ENCODE results near the gene EPGN.
A peak's percentile ranks its signal among the peaks of the same experiment; 100 is the strongest.

The EPGN gene

GRCh38 chr4:74308215-74308614, at the start of gene EPGN:
Gene EPGN, plus strand, starts transcription at chr4:74308470. Its CDS starts 64 bp downstream, at chr4:74308534.
- no peak for DNase-seq (ENCODE audit: extremely low read depth in 1 of 2, low read depth in 1 of 2)

- no peak for DNase-seq (ENCODE audit: extremely low read depth in 1 of 2, low read depth in 1 of 2)
These were observed 49.3 kb upstream of the EPGN start for GRCh38 chr4:74258963-74259362.

- DNase-seq (ENCODE audit: extremely low read depth in 1 of 2, low read depth in 1 of 2) = no peak
These were observed 48.2 kb upstream of the EPGN start for GRCh38 chr4:74260036-74260435.

GRCh38 chr4:74262522-74262921, 45.7 kb upstream of the EPGN start:
- no peak for DNase-seq (ENCODE audit: extremely low read depth in 1 of 2, low read depth in 1 of 2)

- DNase-seq (ENCODE audit: extremely low read depth in 1 of 2, low read depth in 1 of 2) = no peak
These were observed 44.7 kb upstream of the EPGN start for GRCh38 chr4:74263551-74263950.

- no peak for DNase-seq (ENCODE audit: extremely low read depth in 1 of 2, low read depth in 1 of 2)
These were observed 42.2 kb upstream of the EPGN start for GRCh38 chr4:74266081-74266480.

- no peak for DNase-seq (ENCODE audit: extremely low read depth in 1 of 2, low read depth in 1 of 2)
These were observed 40.2 kb upstream of the EPGN start for GRCh38 chr4:74267998-74268606.

- no peak for DNase-seq (ENCODE audit: extremely low read depth in 1 of 2, low read depth in 1 of 2)
These were observed 39.6 kb upstream of the EPGN start for GRCh38 chr4:74268643-74269042.

GRCh38 chr4:74278490-74278889, 29.8 kb upstream of the EPGN start:
- DNase-seq (ENCODE audit: extremely low read depth in 1 of 2, low read depth in 1 of 2) = no peak

GRCh38 chr4:74279716-74280115, 28.6 kb upstream of the EPGN start:
- no peak for DNase-seq (ENCODE audit: extremely low read depth in 1 of 2, low read depth in 1 of 2)

GRCh38 chr4:74282926-74283325, 25.3 kb upstream of the EPGN start:
- DNase-seq (ENCODE audit: extremely low read depth in 1 of 2, low read depth in 1 of 2) = no peak

- DNase-seq (ENCODE audit: extremely low read depth in 1 of 2, low read depth in 1 of 2) = peak in 1 of 2 donors; percentile 2
These were observed 24.7 kb upstream of the EPGN start for GRCh38 chr4:74283614-74284013.

- DNase-seq (ENCODE audit: extremely low read depth in 1 of 2, low read depth in 1 of 2) = no peak
These were observed 24.2 kb upstream of the EPGN start for GRCh38 chr4:74284053-74284452.

- DNase-seq (ENCODE audit: extremely low read depth in 1 of 2, low read depth in 1 of 2) = no peak
These were observed 21.1 kb upstream of the EPGN start for GRCh38 chr4:74287164-74287563.

GRCh38 chr4:74287791-74288190, 20.5 kb upstream of the EPGN start:
- DNase-seq (ENCODE audit: extremely low read depth in 1 of 2, low read depth in 1 of 2) = no peak

GRCh38 chr4:74291471-74291870, 16.8 kb upstream of the EPGN start:
- no peak for DNase-seq (ENCODE audit: extremely low read depth in 1 of 2, low read depth in 1 of 2)

GRCh38 chr4:74292111-74292870, 16.0 kb upstream of the EPGN start:
- DNase-seq (ENCODE audit: extremely low read depth in 1 of 2, low read depth in 1 of 2) = no peak

GRCh38 chr4:74293558-74293957, 14.7 kb upstream of the EPGN start:
- no peak for DNase-seq (ENCODE audit: extremely low read depth in 1 of 2, low read depth in 1 of 2)

GRCh38 chr4:74294681-74295080, 13.6 kb upstream of the EPGN start:
- DNase-seq (ENCODE audit: extremely low read depth in 1 of 2, low read depth in 1 of 2) = no peak

- DNase-seq (ENCODE audit: extremely low read depth in 1 of 2, low read depth in 1 of 2) = no peak
These were observed 10.7 kb upstream of the EPGN start for GRCh38 chr4:74297539-74297938.

GRCh38 chr4:74304095-74304625, 4.1 kb upstream of the EPGN start:
- DNase-seq (ENCODE audit: extremely low read depth in 1 of 2, low read depth in 1 of 2) = no peak

- no peak for DNase-seq (ENCODE audit: extremely low read depth in 1 of 2, low read depth in 1 of 2)
These were observed 3.3 kb upstream of the EPGN start for GRCh38 chr4:74305000-74305399.
